HEK293 (cell line): Measurements from ENCODE around the gene DLGAP3.

Source experiments
- CTCF ChIA-PET: fragments of 350-600 bp; formaldehyde crosslinking; extraction: SDS; loops from one replicate; lab custom pipeline; 2021; ENCODE audit warnings: antibody characterized with exemption; lab: Yijun Ruan, JAX
- POLR2A ChIA-PET: fragments of 300-600 bp; formaldehyde crosslinking; extraction: SDS; loops from one replicate; lab custom pipeline; 2020; ENCODE audit warnings: antibody characterized with exemption, inconsistent platforms; lab: Yijun Ruan, JAX
- H3K27ac ChIP-seq: fragments of 200-500 bp; sonication (Bioruptor generic); 2 replicates; pipeline ENCODE4 v1.5.1; 2014; ENCODE audit warnings: low read depth, low read length, control low read depth, inconsistent platforms; ENCODE audit errors: extremely low read depth
- H3K36me3 ChIP-seq, 2 experiments: fragments of 200-500 bp in 1 of 2; sonication (Bioruptor generic) in 1 of 2; 1 replicate in 1 of 2; 2 replicates in 1 of 2; pipeline ENCODE4 v1.5.1; 2014 to 2017; ENCODE audit warnings: inconsistent platforms in 2 of 2, low read length in 2 of 2; ENCODE audit not compliant: control insufficient read depth in 2 of 2, insufficient read depth in 1 of 2
- H3K4me1 ChIP-seq: fragments of 200-500 bp; sonication (Bioruptor generic); 2 replicates; pipeline ENCODE4 v1.5.1; 2014; ENCODE audit warnings: mild to moderate bottlenecking, low read length, inconsistent platforms; ENCODE audit not compliant: control insufficient read depth, insufficient read depth
- H3K4me3 ChIP-seq: 2 replicates; pipeline ENCODE4 v1.5.1; 2011; ENCODE audit warnings: low read depth, mild to moderate bottlenecking, control low read depth, low read length, moderate library complexity
- H3K9me3 ChIP-seq: fragments of 200-500 bp; sonication (Bioruptor generic); 2 replicates; pipeline ENCODE4 v1.5.1; 2014; ENCODE audit warnings: low read depth, low read length, inconsistent platforms; ENCODE audit not compliant: control insufficient read depth, insufficient read depth
- ATF2 ChIP-seq: fragments of 450-650 bp; formaldehyde crosslinking; IDR thresholded peaks from 2 replicates; pipeline ENCODE4 v1.5.1; 2016; ENCODE audit warnings: missing biosample characterization, missing genetic modification characterization, low read depth
- BCL11B ChIP-seq: fragments of 450-650 bp; formaldehyde crosslinking; IDR thresholded peaks from 2 replicates; pipeline ENCODE4 v1.5.1; 2016; ENCODE audit warnings: low read depth, missing biosample characterization, missing genetic modification characterization
- CTCF ChIP-seq: fragments of 450-650 bp; formaldehyde crosslinking; IDR thresholded peaks from 2 replicates; pipeline ENCODE4 v1.5.1; 2016; ENCODE audit warnings: missing biosample characterization, missing genetic modification characterization
- FEZF1 ChIP-seq: fragments of 450-650 bp; formaldehyde crosslinking; IDR thresholded peaks from 2 replicates; pipeline ENCODE4 v1.5.1; 2016; ENCODE audit warnings: missing biosample characterization, missing genetic modification characterization
- GLI4 ChIP-seq: fragments of 450-650 bp; formaldehyde crosslinking; IDR thresholded peaks from 2 replicates; pipeline ENCODE4 v1.5.1; 2016; ENCODE audit warnings: missing biosample characterization, missing genetic modification characterization
- IKZF3 ChIP-seq: fragments of 450-650 bp; IDR thresholded peaks from 2 replicates; pipeline ENCODE4 v1.5.0; 2018; ENCODE audit warnings: missing biosample characterization, mild to moderate bottlenecking, missing genetic modification characterization, moderate library complexity
- MEIS1 ChIP-seq: sonication (generic); formaldehyde crosslinking; IDR thresholded peaks from 2 replicates; pipeline ENCODE4 v1.8.1; 2022; ENCODE audit warnings: missing genetic modification reagents, mild to moderate bottlenecking, borderline replicate concordance
- PRDM10 ChIP-seq: fragments of 450-650 bp; formaldehyde crosslinking; IDR thresholded peaks from 2 replicates; pipeline ENCODE4 v1.5.1; 2016; ENCODE audit warnings: missing biosample characterization, missing genetic modification characterization
- PRDM6 ChIP-seq: fragments of 450-650 bp; formaldehyde crosslinking; IDR thresholded peaks from 2 replicates; pipeline ENCODE4 v1.5.1; 2017; ENCODE audit warnings: missing biosample characterization, missing genetic modification characterization
- SP3 ChIP-seq: fragments of 450-650 bp; formaldehyde crosslinking; IDR thresholded peaks from 2 replicates; pipeline ENCODE4 v1.5.1; 2016; ENCODE audit warnings: missing biosample characterization, missing genetic modification characterization
- ZNF10 ChIP-seq: fragments of 450-650 bp; formaldehyde crosslinking; IDR thresholded peaks from 2 replicates; pipeline ENCODE4 v1.5.1; 2017; ENCODE audit warnings: missing biosample characterization, missing genetic modification characterization
- ZNF146 ChIP-seq: fragments of 450-650 bp; formaldehyde crosslinking; IDR thresholded peaks from 2 replicates; pipeline ENCODE4 v1.5.1; 2016; ENCODE audit warnings: missing biosample characterization, missing genetic modification characterization
- ZNF26 ChIP-seq: fragments of 450-650 bp; formaldehyde crosslinking; IDR thresholded peaks from 2 replicates; pipeline ENCODE4 v1.5.1; 2016; ENCODE audit warnings: missing biosample characterization, missing genetic modification characterization
- ZNF423 ChIP-seq: fragments of 450-650 bp; formaldehyde crosslinking; IDR thresholded peaks from 2 replicates; pipeline ENCODE4 v1.5.1; 2016; ENCODE audit warnings: missing biosample characterization, missing genetic modification characterization
- ZNF530 ChIP-seq: fragments of 450-650 bp; formaldehyde crosslinking; IDR thresholded peaks from 2 replicates; pipeline ENCODE4 v1.5.1; 2016; ENCODE audit warnings: low read depth, missing biosample characterization, missing genetic modification characterization
- ZNF555 ChIP-seq: fragments of 450-650 bp; formaldehyde crosslinking; conservative IDR thresholded peaks from 2 replicates; pipeline ENCODE4 v1.5.1; 2017; ENCODE audit warnings: missing biosample characterization, mild to moderate bottlenecking, missing genetic modification characterization, inconsistent platforms

DLGAP3 gene

GRCh38 chr1:34905098-34905459, 24.4 kb downstream of the DLGAP3 start (continued):
- TF ChIP-seq ATF2 (tag by site-specific recombination) (no peak), PRDM6 (tag by site-specific recombination) (no peak), MEIS1 (CRISPR knock-in tag) (no peak)

GRCh38 chr1:34904236-34905097, 25.0 kb downstream of the DLGAP3 start:
- no peaks in the 10 kb centered on the region for H3K9me3 ChIP-seq
- no peaks in the 10 kb centered on the region for H3K4me1 ChIP-seq
- H3K27ac ChIP-seq = no peak overlapping the region
- TF ChIP-seq PRDM10 (tag by site-specific recombination) (no peak), GLI4 (tag by site-specific recombination) (no peak), IKZF3 (tag by site-specific recombination) (no peak), ZNF10 (tag by site-specific recombination) (no peak), ZNF555 (tag by site-specific recombination) (no peak), ZNF26 (tag by site-specific recombination) (no peak), CTCF (tag by site-specific recombination) (no peak), ZNF146 (tag by site-specific recombination) (no peak), BCL11B (tag by site-specific recombination) (no peak), ZNF423 (tag by site-specific recombination) (no peak), FEZF1 (tag by site-specific recombination) (no peak), ZNF530 (tag by site-specific recombination) (no peak), SP3 (tag by site-specific recombination) (no peak)
- CTCF ChIA-PET = interaction anchor here (0.5 kb wide), 1 partner anchor 563 kb away, joined by 4 read pairs; no protein-coding TSS in a partner anchor
- no peaks in the 10 kb centered on the region for H3K36me3 ChIP-seq
- no peak overlapping the region for H3K4me3 ChIP-seq
- POLR2A ChIA-PET = no interaction called here
